SIG-M5 treated with dmso at 0.1 percent for 504 hours (cell line): ENCODE measurements around the gene TMEM41A.
A peak's percentile ranks its signal among the peaks of the same experiment; 100 is the strongest.

ENCODE experiments used
- DNase-seq: peaks from one replicate; lab custom pipeline; 2025; ENCODE audit not compliant: unreplicated experiment; lab: John Stamatoyannopoulos, UW

The TMEM41A gene

DNA sequence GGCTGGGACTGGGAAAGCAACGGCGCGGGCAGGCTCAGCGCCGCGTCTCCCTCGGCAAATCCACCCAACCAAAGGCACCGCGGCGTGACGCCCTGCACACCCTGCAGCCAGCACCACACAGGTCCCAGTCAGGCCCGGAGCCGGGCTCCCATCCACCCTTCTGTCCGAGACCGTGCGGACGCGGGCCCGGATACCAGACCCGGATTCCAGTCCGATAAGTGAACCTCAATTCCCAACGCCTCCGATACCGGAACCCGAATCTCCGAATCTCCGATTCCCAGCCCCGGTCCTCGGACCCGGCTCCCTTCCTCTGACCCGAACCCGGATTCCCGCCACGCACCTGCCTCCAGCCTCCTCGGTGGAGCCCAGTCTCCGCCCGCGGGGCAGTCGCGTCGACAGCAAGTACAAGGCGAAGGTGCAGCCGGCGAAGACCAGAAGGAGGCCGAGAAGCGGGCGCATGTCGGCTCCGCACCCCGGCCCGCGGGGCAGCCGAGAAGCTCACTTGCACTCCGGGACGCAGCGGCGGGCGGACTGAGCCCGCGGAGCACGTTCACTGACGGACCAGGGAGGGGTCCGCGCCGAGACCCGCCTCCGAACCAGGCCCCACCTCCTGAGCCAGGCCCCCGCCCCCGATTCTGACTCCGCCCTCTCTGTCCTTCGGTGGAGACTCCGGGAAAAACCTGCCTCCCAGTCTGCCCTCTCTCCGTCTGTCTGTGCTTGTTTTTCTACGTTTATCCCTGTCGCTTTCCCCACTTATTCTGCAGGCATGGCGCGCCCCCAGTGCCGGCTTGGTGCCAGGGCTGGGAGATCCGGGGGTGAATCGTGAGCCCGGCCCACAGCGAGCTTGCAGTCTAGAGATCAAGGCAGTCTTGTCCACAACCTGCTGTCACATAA is at the start of gene TMEM41A:
Gene TMEM41A, minus strand, starts transcription at position 533 of the 894 bp plus-strand sequence. Its CDS starts 74 bp downstream, at position 459.
- peak; percentile 93 for DNase-seq

DNA sequence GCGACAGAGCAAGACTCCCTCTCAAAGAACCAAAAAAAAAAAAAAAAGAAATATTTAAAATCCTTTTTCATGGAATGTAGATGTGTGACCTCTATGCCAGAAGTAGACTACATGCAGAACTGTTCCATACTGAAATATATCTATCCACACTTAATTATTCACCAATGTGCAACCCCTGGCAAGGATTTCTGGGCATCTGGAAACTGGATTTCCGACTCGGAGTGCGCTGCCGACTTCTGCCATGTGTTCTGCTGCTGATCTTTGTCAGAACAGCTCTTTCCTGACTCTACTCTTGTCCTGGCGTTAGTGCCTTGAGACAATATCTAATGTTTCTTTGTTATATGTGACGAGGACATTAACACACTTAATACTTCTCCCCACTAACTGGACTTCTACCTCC is 41.9 kb upstream of the TMEM41A start:
- no peak for DNase-seq

DNA sequence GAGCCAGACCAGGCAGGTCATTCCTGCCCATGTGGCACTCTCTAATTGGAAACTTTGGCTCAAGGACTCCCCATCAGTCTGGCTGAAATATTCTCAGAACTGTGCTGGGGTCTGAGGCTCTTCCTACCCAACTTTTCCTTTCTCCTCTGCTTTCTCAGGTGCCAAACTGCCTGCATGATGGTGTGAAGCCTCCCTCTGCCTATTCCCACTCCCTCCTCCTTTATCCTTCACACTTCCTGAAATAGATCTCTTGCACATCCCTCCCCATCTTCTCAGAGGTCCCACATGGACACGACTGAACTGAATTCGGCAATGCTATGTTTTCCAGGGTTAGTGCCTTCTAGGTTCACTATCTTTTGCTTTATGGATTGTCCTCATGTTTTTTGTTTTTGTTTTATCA is 41.1 kb upstream of the TMEM41A start:
- no peak for DNase-seq

DNA sequence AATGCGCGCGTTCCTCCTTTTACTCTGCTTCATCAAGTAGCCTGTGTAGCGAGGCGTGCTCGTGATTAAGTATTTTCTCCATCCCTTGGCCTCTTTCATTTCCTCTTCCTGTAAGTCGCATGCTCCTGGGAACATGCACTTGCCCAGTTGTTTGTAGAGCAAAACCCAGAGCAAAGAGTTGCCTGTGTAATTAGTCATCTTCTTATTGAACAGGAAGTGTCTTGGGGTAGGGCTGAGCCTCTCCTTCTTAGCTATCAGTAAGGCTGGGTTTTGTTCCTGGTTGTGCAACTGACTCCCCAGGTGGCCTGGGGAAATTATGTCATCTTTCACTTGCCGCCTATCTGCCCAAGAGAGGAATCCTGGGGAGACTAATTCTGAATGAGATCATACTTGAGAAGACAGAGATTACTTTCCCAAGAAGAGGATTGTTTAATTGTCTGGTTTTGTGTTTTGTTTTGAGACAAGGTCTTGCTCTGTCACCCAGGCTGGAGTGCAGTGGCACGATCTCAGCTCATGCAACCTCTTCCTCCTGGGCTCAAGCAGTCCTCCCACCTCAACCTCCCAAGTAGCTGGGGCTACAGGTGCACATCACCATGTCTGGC is 38.6 kb upstream of the TMEM41A start:
- DNase-seq, result peak; percentile 100

DNA sequence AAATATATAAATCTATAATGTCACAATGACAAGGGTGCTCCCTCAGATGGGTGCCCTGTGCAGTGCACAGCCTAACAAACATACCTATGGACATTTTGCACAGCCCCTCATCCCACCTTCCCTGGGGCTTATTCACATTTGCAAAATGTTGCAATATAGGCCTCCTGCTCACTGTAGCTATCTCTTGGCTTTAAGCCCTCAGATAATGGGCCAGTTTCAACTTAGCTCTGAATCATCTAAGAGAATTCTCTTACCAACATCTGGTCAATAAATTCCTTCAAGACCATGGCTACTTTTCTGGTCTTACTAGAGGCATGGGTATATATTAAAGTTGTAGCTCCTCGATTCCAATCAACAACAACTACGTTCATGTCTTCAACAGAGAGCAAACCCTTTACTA is 35.7 kb upstream of the TMEM41A start:
- no peak for DNase-seq

DNA sequence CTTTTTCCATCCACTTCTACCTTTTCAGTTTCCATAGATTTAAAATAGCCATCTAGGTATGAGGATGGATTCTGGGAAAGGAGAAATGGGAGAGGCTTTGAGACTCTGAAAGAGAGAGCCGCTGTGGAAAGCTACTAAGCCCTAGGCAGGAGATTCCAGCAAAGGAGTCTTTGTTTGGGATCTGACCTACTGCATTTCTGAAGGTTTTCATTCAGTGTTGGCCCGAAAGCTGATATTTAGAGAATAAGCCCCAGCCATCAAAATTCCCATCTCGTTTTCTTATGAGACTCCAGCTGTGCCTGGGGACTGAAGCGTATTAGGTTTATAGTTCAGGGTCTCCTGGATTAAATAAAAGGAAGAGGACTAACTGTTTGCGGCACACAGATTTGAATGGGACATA is 34.1 kb upstream of the TMEM41A start:
- DNase-seq, result no peak

DNA sequence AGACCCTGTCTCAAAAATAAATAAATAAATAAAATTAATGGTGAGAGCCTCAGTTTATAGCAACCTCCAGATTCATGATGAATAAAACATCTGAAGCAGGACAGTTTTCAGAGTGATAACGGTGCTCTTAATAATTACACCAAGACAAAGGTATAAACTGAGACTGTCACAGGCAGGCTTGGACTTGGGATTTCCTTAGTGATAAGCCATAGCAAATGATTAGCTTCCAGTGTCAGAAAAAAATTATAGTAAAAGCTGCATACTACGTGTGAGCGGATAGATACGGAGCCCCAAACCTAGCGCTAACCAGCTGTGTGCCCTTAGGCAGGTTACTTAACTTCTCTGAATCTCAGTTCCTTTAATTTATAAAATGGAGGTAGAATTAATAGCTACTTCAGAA is 32.0 kb upstream of the TMEM41A start:
- no peak for DNase-seq

DNA sequence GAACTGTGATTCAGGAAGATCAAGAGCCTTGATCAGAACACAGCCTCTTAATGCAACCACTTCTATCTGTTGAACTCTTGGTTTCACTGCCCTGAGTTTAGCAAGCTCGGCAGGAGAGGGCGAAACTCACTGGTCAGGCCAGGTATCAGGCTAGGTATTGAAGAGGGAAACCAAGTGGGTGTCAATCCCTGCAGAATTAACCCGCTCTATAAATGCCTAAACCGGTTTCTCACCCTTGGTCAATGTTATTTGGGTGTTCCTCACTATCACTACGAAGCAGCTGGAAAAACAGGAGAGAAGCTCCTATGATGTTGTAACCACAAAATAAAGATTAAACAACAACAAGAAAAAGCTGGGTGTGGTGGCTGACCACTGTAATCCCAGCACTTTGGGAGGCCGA is 29.7 kb upstream of the TMEM41A start:
- DNase-seq, result no peak

DNA sequence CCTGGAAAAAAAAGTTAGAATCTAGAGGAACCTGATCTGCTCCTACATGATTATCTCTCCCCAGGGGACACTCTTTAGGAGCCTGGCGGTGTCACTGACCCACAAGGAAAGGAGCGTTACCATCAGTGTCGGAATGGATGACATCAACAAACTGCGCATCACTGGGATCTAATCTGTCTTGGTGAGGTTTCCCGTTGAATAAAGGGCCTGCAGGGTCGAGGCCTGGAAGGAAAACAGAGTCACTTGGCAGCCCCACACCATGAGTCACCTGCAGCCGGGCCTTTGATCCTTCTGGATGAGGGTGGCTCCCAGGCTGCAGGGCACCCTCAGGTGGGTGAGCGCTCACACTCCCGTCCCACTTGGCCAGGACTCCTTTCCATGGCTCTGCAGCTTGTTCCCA is 28.5 kb upstream of the TMEM41A start:
- no peak for DNase-seq

DNA sequence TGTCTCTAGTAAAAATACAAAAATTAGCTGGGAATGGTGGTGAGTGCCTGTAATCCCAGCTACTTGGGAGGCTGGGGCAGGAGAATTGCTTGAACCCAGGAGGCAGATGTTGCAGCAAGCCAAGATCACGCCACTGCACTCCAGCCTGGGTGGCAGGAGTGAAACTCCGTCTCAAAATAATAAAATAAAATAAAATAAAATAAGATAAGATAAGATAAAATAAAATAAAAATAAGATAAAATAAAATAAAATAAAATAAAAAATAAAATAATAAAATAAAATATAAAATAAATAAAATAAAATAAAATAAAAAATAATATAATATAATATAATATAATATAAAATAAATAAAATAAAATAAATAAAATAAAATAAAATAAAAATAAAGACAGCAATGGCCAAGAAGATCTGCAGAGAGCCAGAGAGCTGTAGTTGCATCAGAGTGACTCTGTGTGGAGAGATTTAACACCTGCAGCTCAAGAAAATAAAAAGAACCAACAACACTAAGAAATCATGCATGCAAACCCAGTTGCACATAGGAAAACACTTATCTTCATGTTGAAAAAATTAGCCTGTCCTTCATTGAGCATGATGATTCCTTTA is 27.6 kb upstream of the TMEM41A start:
- DNase-seq, result no peak

DNA sequence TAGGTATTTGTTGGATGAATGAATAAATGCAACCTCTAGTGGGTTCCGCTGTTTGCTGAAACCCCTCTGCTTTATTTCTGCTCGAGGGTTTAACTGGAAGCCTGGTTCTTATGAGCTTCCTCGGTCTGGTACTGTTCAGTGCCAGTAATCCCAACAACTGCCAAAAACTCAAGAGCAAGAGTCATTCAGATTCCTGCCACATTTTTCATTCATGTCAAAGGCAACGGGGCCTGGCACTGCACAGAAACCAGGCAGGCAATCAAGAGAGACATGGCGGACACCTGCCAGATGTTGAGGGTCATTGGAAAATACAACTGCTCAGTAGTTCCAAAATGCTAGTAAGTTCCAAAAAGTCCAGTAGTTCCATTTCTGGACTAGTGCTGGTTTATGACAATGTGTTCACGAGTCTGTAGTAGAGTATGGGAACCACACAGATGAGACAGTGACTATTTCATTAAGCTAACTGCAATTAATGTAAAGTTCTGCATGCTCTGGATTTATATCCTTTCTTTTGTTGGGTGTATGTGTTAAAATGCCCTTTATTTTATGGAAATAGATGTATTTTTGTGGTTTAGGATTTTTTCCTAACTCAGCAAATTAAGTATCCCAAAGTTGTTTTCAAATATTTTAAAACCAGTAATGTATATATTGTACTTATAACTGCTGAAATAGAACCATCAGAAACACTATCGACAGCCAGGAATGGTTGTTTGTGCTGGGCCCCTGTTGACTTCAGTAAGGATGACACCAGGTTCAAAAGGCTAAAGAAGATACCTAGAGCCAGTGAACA is 22.7 kb upstream of the TMEM41A start:
- DNase-seq, result no peak

DNA sequence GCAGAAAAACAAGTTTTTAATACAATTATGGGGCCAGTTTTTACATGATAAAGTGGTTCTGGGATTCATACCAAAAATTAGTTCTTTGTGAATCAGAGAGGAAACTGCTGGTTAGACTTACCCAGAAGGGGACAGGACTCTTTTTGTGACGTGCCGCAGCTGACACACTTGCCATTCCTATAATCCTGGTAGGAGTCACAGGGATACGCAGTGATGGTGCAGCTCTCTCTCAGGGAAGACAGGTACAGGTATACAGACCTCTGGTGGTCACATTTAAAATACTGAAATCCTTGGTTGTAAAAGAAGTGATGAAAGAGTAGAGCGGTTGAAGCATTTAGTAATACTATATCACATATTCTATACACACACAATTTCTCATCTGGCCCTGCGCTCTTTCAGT is 20.2 kb upstream of the TMEM41A start:
- DNase-seq, result no peak

DNA sequence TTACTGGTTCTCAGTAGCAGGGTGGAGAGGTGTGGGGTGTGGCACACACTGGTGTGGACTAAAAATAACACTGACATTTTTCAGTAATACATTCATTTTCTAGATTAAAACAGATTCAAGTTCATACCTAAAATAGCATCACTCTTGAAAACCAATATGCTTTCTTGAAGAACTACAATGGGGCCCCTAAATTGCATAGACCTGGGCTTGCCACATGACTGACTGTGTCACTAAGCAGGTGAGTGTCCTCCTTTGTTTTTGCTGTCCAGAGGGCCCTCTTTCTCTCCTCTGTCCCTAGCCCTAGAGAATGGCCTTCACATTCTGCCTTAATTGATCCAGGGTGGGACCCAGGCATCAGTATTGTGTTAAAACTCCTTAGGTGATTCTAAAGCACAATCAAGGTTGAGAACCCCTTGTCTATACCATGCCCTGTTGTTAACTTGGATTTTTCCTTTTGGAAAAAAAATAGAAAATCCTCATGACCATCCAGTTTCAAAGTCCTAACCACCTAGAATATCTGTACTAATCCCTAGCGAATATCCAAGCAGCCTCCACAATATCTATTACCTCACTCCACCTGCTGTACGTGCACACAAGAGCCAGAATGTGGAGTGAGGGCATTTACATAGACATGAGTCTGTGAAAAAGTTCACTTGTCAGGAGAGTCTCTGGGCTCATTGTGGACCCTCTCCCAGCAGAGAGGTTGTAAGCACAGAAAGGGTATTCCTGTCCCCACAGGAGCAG is 18.7 kb upstream of the TMEM41A start:
- DNase-seq, result no peak

DNA sequence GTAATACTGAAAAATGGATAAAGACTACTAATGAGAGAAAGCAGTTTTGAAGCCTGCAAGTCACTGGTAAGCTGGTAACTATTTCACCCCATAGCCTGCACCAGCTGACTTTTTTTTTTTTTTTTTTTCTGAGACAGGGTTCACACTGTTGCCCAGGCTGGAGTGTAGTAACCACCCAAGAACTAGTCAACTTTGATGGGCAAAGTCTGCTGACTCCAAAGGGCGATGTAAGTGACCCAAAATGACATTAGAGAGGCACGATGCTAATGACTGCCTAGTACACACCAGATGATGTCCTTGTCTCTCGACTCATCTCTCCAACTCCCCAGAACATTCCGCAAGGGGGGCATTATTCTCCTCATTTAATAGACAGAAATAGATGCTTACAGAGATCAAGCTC is 12.9 kb upstream of the TMEM41A start:
- no peak for DNase-seq

DNA sequence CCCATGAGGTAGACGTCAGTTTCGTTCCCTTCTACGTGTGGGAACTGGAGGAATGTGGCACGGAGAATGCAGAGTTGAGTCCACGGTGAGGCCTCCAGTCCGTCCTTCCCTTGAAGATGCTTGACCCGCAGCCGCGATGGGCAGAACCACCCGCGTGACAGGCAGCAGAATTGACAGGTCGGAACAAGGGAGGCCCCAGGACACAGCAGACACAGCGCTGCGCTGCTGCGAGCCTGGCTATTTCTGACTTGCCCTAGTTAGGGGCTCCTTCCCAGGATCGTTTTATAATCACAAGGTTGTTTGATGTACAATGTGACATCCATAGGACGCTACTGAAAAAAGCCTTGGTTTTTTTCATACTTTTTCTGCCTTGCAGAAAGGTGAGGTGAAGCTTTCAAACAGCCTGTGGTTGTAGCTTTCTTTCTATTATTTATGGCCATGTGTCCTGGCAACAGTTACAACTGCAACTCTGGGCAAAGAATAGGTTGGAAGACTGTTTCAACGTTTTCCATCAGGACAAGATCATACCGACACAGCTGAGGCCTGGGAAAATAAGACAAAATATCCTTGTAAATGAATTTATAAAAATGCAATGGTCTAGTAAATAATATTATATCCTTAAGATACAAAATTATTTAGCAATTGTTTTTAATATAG is 9.6 kb upstream of the TMEM41A start:
- no peak for DNase-seq

DNA sequence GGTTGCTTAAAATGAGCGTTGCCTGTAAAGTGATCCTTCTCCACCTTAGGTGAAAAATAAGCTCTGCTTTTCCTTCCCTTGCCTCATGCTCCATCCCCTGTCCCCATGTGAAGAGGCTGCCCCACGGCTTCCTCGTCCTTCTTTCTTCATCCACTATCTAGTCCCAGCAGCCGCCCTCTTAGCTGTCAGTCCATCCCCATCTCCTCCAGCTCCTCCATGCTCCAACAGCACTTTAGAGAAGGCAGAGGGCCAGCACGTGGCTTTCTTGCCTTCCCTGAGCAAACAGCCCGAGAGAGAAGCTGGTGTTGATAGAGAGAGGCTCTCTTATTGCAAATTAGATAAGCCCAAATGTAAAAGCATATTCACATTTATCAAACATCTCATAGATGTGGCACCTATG is 9.0 kb upstream of the TMEM41A start:
- no peak for DNase-seq

DNA sequence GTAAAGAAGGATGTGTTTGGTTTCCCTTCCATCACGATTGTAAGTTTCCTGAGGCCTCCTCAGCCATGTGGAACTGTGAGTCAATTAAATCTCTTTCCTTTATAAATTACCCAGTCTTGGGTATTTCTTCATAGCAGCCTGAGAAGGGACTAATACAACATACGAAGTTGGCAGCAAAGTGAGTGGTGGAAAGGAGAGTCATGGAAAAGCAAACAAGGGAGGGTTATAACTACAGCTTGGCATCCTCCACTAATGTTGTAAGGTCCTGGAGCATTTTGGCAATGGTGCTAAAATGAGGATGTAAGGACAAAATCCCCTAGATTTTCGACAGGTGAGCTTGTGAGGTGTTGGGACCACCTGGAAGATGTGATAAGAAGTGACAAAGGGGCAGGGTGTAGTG is 5.8 kb upstream of the TMEM41A start:
- no peak for DNase-seq

DNA sequence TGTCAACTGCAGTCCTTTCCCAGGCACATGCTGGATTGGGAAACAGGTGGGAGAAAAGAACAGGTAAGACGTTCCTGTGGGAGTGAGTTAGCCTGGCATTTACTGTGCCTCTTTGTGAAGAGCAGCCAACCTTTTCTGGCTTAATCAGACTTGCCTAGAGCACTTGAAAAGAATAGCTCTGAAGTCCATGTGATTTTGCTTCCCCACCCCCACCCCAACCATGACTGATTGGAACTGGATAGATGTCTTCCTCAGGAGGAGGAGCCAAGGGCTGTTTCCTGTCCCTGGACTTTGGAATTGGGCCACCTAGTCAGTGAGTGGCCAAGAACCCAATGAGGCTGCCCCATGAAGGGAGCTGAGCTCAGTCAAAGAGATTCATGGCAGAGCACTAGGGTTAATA is 4.7 kb upstream of the TMEM41A start:
- no peak for DNase-seq

DNA sequence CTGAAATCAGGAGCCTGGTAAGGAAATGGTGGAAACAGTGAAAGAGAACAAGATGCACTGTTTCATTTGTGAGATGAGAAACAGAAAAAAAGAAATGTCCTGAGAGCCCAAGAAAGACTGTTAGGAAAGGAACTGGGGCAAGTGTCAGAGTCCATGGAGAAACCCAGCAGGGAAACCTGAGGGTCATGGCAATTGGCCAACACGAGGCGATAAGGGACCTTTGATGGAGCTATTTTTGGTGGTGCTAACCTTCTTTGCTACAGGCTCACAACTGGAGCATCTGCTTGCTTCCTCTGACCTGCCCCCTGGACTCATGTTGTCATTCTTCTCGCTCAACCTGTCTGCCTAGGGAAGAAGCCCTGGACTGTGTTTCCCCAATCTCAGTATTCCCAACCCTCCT is 4.2 kb upstream of the TMEM41A start:
- DNase-seq, result no peak

DNA sequence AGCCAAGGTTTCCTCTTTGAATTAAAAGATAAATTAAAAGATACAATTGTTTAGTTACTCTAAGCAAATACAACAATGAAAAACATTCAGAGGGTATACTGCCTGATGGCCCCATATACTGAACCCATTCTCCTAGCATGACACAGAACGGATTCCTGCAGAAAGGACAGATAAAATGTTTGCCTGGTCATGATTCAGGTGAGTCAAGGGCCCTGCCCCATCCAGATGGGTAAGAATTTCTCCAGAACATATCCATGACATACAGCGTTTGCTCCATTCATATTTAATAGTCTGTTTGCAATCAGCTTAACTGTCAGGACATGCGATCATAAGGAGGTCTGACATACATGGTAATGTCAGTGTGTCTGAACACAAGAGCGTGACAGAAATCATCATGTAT is 8.6 kb downstream of the TMEM41A start:
- no peak for DNase-seq
